HepG2 (cell line): ENCODE data around the gene UAP1. TPM values are rescaled to one million over a fixed set of nuclear protein-coding genes. Genes with fewer than 3 reads are reported as not detected.
A peak's percentile ranks its signal among the peaks of the same experiment; 100 is the strongest.

Experiments used
- CREB1 ChIP-seq, 2 experiments: fragments of 450-650 bp in 1 of 2; IDR thresholded peaks; 2 replicates each; pipeline ENCODE4 v1.6.1; 2016 to 2017; ENCODE audit warnings: control low read depth in 1 of 2, mild to moderate bottlenecking in 1 of 2, missing compliant biosample characterization in 1 of 2, missing genetic modification characterization in 1 of 2
- HNF4G ChIP-seq, 2 experiments: sonication (generic) in 1 of 2; formaldehyde crosslinking in 1 of 2; IDR thresholded peaks; 2 replicates each; pipeline versions ENCODE4 v1.4.0 to v1.6.1; 2011 to 2020; ENCODE audit warnings: borderline replicate concordance in 2 of 2, low read depth in 2 of 2, mild to moderate bottlenecking in 2 of 2, low read length in 1 of 2, missing genetic modification reagents in 1 of 2, moderate library complexity in 1 of 2
- NCOR1 ChIP-seq: fragments of 200-600 bp; sonication (generic); IDR thresholded peaks from 2 replicates; pipeline ENCODE4 v1.7.0; 2017; ENCODE audit warnings: antibody characterized with exemption, low read length, borderline replicate concordance
- SAP130 ChIP-seq: IDR thresholded peaks from 2 replicates; pipeline ENCODE4 v1.6.1; 2016; ENCODE audit warnings: low read depth
- SP2 ChIP-seq: sonication (generic); formaldehyde crosslinking; IDR thresholded peaks from 2 replicates; pipeline ENCODE4 v1.5.1; 2020; ENCODE audit warnings: mild to moderate bottlenecking, missing genetic modification reagents
- ZNF3 ChIP-seq: IDR thresholded peaks from 2 replicates; pipeline ENCODE4 v1.7.0; 2017; ENCODE audit warnings: inconsistent platforms
- ZNF432 ChIP-seq: sonication (generic); formaldehyde crosslinking; IDR thresholded peaks from 2 replicates; pipeline ENCODE4 v1.5.0; 2020; ENCODE audit warnings: missing genetic modification reagents, mild to moderate bottlenecking, borderline replicate concordance
- ZNF563 ChIP-seq: sonication (generic); formaldehyde crosslinking; IDR thresholded peaks from 2 replicates; pipeline ENCODE4 v1.8.0; 2022; ENCODE audit warnings: mild to moderate bottlenecking, moderate library complexity, missing genetic modification reagents
- ZNF781 ChIP-seq: sonication (generic); formaldehyde crosslinking; IDR thresholded peaks from 2 replicates; pipeline ENCODE4 v1.5.1; 2020; ENCODE audit warnings: borderline replicate concordance, mild to moderate bottlenecking, missing genetic modification reagents; ENCODE audit errors: not compliant biosample characterization
- ZSCAN9 ChIP-seq: IDR thresholded peaks from 2 replicates; pipeline ENCODE4 v1.6.1; 2016; ENCODE audit warnings: borderline replicate concordance
- polyA plus RNA-seq, 8 experiments: library from polyadenylated mRNA; depleted of rRNA in 3 of 8; stranded (reverse) in 7 of 8; unstranded in 1 of 8; fragments of >200 nt; fragmentation: Illumina TruSeq in 4 of 8; extraction: Trizol in 4 of 8; gene quantifications; 2 replicates each; pipeline versions ENCODE4 v1.2.1 to v1.2.3, GENCODE V29; 2011 to 2016; ENCODE audit warnings: low read depth in 4 of 8, missing spikeins in 1 of 8, mixed read lengths in 1 of 8; ENCODE audit not compliant: insufficient read depth in 1 of 8
- total RNA-seq, 5 experiments: library from RNA; depleted of rRNA; stranded (reverse); fragments of >200 nt; fragmentation: Illumina TruSeq; extraction: Trizol; gene quantifications; 2 replicates each; pipeline ENCODE4 v1.2.3, GENCODE V29; 2016; ENCODE audit warnings: low read depth in 1 of 5
- TF ChIP-seq, protein P1 (sequence below): sonication (generic); formaldehyde crosslinking; IDR thresholded peaks from 2 replicates; pipeline ENCODE4 v1.4.0; 2020; ENCODE audit warnings: missing genetic modification reagents
- TF ChIP-seq, protein P2 (sequence below): sonication (generic); formaldehyde crosslinking; IDR thresholded peaks from 2 replicates; pipeline ENCODE4 v1.8.1; 2023; ENCODE audit warnings: mild to moderate bottlenecking, inconsistent platforms, moderate library complexity, missing genetic modification reagents, borderline replicate concordance
- TF ChIP-seq, protein P3 (sequence below): sonication (generic); formaldehyde crosslinking; IDR thresholded peaks from 2 replicates; pipeline ENCODE4 v1.4.0; 2020; ENCODE audit warnings: missing genetic modification reagents
- TF ChIP-seq, protein P4 (sequence below): sonication (generic); IDR thresholded peaks from 2 replicates; pipeline ENCODE4 v1.6.1; 2016; ENCODE audit warnings: low read depth, borderline replicate concordance

The UAP1 gene
- total and polyA plus RNA-seq, 2 of the 13 experiments (the other 11 are each of a cell fraction or from before 2014, with no cell fraction given), result 48.4 to 117 TPM

DNA sequence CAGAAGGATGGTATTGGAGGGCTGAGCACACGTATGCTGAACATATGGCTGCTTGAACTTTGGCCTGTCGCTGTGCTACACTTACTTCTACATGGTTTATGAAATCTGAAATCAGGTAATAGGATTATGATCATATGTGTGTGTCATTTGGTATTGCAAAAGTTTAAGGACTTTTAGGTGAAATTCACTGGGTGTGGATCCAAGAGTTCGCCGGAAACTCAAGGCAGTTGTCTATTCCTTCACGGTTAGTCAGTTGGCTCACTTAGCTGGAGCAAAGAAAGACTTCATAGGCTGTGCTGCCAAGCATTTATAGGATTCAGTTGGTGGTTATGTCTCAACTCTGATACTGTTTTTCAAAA lies 927 bp downstream of the UAP1 start (continued):
- TF ChIP-seq, protein P1, sequence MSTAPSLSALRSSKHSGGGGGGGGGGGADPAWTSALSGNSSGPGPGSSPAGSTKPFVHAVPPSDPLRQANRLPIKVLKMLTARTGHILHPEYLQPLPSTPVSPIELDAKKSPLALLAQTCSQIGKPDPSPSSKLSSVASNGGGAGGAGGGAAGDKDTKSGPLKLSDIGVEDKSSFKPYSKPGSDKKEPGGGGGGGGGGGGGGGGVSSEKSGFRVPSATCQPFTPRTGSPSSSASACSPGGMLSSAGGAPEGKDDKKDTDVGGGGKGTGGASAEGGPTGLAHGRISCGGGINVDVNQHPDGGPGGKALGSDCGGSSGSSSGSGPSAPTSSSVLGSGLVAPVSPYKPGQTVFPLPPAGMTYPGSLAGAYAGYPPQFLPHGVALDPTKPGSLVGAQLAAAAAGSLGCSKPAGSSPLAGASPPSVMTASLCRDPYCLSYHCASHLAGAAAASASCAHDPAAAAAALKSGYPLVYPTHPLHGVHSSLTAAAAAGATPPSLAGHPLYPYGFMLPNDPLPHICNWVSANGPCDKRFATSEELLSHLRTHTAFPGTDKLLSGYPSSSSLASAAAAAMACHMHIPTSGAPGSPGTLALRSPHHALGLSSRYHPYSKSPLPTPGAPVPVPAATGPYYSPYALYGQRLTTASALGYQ (CRISPR knock-in tag), result 0 out of 2 replicates have a peak, but pooled peaks have one; percentile 17
- TF ChIP-seq SAP130 (CRISPR knock-in tag) (peak; percentile 55; the same call in 1 of the 2 replicates), SP2 (CRISPR knock-in tag) (no peak), NCOR1 (0 out of 2 replicates have a peak, but pooled peaks have one; percentile 35), ZNF563 (CRISPR knock-in tag) (no peak), ZNF432 (CRISPR knock-in tag) (no peak), HNF4G (IDR thresholded peaks at IDR 0.05; ENCODE audit: borderline replicate concordance, low read depth, low read length) (0 out of 2 replicates have a peak, but pooled peaks have one; percentile 48), HNF4G (CRISPR knock-in tag; IDR thresholded peaks at IDR 0.05; ENCODE audit: borderline replicate concordance, low read depth) (no peak), ZNF781 (CRISPR knock-in tag) (no peak), CREB1 (IDR thresholded peaks at IDR 0.05) (no peak), CREB1 (CRISPR knock-in tag; IDR thresholded peaks at IDR 0.05) (peak; percentile 35; the same call in 1 of the 2 replicates), ZNF3 (CRISPR knock-in tag) (peak; percentile 78; the same call in 1 of the 2 replicates), ZSCAN9 (no peak)
- TF ChIP-seq, protein P2, sequence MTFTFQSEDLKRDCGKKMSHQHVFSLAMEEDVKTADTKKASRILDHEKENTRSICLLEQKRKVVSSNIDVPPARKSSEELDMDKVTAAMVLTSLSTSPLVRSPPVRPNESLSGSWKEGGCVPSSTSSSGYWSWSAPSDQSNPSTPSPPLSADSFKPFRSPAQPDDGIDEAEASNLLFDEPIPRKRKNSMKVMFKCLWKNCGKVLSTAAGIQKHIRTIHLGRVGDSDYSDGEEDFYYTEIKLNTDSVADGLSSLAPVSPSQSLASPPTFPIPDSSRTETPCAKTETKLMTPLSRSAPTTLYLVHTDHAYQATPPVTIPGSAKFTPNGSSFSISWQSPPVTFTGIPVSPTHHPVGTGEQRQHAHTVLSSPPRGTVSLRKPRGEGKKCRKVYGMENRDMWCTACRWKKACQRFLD (CRISPR knock-in tag), result no peak
- TF ChIP-seq, protein P3, sequence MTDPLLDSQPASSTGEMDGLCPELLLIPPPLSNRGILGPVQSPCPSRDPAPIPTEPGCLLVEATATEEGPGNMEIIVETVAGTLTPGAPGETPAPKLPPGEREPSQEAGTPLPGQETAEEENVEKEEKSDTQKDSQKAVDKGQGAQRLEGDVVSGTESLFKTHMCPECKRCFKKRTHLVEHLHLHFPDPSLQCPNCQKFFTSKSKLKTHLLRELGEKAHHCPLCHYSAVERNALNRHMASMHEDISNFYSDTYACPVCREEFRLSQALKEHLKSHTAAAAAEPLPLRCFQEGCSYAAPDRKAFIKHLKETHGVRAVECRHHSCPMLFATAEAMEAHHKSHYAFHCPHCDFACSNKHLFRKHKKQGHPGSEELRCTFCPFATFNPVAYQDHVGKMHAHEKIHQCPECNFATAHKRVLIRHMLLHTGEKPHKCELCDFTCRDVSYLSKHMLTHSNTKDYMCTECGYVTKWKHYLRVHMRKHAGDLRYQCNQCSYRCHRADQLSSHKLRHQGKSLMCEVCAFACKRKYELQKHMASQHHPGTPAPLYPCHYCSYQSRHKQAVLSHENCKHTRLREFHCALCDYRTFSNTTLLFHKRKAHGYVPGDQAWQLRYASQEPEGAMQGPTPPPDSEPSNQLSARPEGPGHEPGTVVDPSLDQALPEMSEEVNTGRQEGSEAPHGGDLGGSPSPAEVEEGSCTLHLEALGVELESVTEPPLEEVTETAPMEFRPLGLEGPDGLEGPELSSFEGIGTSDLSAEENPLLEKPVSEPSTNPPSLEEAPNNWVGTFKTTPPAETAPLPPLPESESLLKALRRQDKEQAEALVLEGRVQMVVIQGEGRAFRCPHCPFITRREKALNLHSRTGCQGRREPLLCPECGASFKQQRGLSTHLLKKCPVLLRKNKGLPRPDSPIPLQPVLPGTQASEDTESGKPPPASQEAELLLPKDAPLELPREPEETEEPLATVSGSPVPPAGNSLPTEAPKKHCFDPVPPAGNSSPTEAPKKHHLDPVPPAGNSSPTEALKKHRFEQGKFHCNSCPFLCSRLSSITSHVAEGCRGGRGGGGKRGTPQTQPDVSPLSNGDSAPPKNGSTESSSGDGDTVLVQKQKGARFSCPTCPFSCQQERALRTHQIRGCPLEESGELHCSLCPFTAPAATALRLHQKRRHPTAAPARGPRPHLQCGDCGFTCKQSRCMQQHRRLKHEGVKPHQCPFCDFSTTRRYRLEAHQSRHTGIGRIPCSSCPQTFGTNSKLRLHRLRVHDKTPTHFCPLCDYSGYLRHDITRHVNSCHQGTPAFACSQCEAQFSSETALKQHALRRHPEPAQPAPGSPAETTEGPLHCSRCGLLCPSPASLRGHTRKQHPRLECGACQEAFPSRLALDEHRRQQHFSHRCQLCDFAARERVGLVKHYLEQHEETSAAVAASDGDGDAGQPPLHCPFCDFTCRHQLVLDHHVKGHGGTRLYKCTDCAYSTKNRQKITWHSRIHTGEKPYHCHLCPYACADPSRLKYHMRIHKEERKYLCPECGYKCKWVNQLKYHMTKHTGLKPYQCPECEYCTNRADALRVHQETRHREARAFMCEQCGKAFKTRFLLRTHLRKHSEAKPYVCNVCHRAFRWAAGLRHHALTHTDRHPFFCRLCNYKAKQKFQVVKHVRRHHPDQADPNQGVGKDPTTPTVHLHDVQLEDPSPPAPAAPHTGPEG (CRISPR knock-in tag), result no peak
- TF ChIP-seq, protein P4, sequence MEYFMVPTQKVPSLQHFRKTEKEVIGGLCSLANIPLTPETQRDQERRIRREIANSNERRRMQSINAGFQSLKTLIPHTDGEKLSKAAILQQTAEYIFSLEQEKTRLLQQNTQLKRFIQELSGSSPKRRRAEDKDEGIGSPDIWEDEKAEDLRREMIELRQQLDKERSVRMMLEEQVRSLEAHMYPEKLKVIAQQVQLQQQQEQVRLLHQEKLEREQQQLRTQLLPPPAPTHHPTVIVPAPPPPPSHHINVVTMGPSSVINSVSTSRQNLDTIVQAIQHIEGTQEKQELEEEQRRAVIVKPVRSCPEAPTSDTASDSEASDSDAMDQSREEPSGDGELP, result peak; percentile 72; the same call in 1 of the 2 replicates
